Astrocyte (in vitro differentiated cells and primary cell): ENCODE results near the gene MCTP1. TPM values are rescaled to one million over a fixed set of nuclear protein-coding genes. Genes with fewer than 3 reads are reported as not detected.
"Not testable (repeated sequence)": the region's sequence is repeated elsewhere in the genome, so short reads cannot be mapped to it uniquely, and the experiment has no call there.

ENCODE experiments used
- DNase-seq: peaks from one replicate; pipeline ENCODE4 v3.0.0-alpha.2; 2010; ENCODE audit warnings: low read depth
- FAIRE-seq: peaks from 2 replicates; lab custom pipeline; 2011; peaks lifted over from hg19 to GRCh38; lab: Jason Lieb, UNC
- H2AFZ ChIP-seq: 2 replicates; pipeline ENCODE4 v1.6.0; 2012; ENCODE audit warnings: low read depth, low read length, inconsistent platforms
- H3K27ac ChIP-seq: 2 replicates; pipeline ENCODE4 v1.5.1; 2011; ENCODE audit warnings: low read depth, low read length, inconsistent platforms
- H3K27me3 ChIP-seq: 2 replicates; pipeline ENCODE4 v1.6.0; 2011; ENCODE audit warnings: low read length, inconsistent platforms; ENCODE audit not compliant: insufficient read depth
- H3K36me3 ChIP-seq: 2 replicates; pipeline ENCODE4 v1.5.1; 2011; ENCODE audit warnings: low read length, inconsistent platforms; ENCODE audit not compliant: insufficient read depth
- H3K4me1 ChIP-seq: 2 replicates; pipeline ENCODE4 v1.5.1; 2011; ENCODE audit warnings: low read length, inconsistent platforms; ENCODE audit not compliant: insufficient read depth
- H3K4me2 ChIP-seq: 2 replicates; pipeline ENCODE4 v1.6.0; 2012; ENCODE audit warnings: low read length, inconsistent platforms
- H3K4me3 ChIP-seq: 2 replicates; pipeline ENCODE4 v1.5.1; 2011; ENCODE audit warnings: low read depth, mild to moderate bottlenecking, low read length, inconsistent platforms; ENCODE audit not compliant: insufficient read depth
- H3K79me2 ChIP-seq: 2 replicates; pipeline ENCODE4 v1.6.0; 2012; ENCODE audit warnings: mild to moderate bottlenecking, low read length, inconsistent platforms; ENCODE audit not compliant: insufficient read depth
- H3K9ac ChIP-seq: 2 replicates; pipeline ENCODE4 v1.6.0; 2012; ENCODE audit warnings: mild to moderate bottlenecking, low read length, inconsistent platforms
- H3K9me3 ChIP-seq: 2 replicates; pipeline ENCODE4 v1.5.1; 2012; ENCODE audit warnings: low read depth, mild to moderate bottlenecking, low read length, inconsistent platforms; ENCODE audit not compliant: insufficient read depth
- H4K20me1 ChIP-seq: 2 replicates; pipeline ENCODE4 v1.6.0; 2012; ENCODE audit warnings: low read length, inconsistent platforms; ENCODE audit not compliant: insufficient read depth
- H3K27ac Mint-ChIP-seq: one replicate; pipeline ENCODE4 v1.8.0; 2021; ENCODE audit warnings: mild to moderate bottlenecking, mixed read lengths; ENCODE audit not compliant: unreplicated experiment
- H3K27me3 Mint-ChIP-seq: one replicate; pipeline ENCODE4 v1.8.0; 2021; ENCODE audit warnings: low read depth, mixed read lengths; ENCODE audit not compliant: unreplicated experiment
- H3K36me3 Mint-ChIP-seq: one replicate; pipeline ENCODE4 v1.8.0; 2021; ENCODE audit warnings: low read depth, mixed read lengths; ENCODE audit not compliant: unreplicated experiment
- H3K4me1 Mint-ChIP-seq: one replicate; pipeline ENCODE4 v1.8.0; 2021; ENCODE audit warnings: low read depth, mixed read lengths; ENCODE audit not compliant: unreplicated experiment
- H3K4me3 Mint-ChIP-seq: one replicate; pipeline ENCODE4 v1.8.0; 2021; ENCODE audit warnings: mild to moderate bottlenecking, moderate library complexity, mixed read lengths; ENCODE audit not compliant: unreplicated experiment
- H3K9me3 Mint-ChIP-seq: one replicate; pipeline ENCODE4 v1.8.0; 2021; ENCODE audit warnings: mild to moderate bottlenecking, mixed read lengths; ENCODE audit not compliant: unreplicated experiment
- CTCF ChIP-seq: IDR thresholded peaks from 2 replicates; pipeline ENCODE4 v1.5.1; 2011; ENCODE audit warnings: low read depth, mild to moderate bottlenecking, inconsistent platforms, low read length, moderate library complexity; ENCODE audit not compliant: insufficient read depth
- EZH2 ChIP-seq: IDR thresholded peaks from 2 replicates; pipeline ENCODE4 v1.6.1; 2012; ENCODE audit warnings: mild to moderate bottlenecking, low read length, inconsistent platforms; ENCODE audit not compliant: insufficient read depth
- total RNA-seq: library from RNA; stranded (reverse); gene quantifications from 2 replicates; pipeline ENCODE4 v1.2.1, GENCODE V29; 2021

MCTP1 gene
- total RNA-seq, 1 donor from 2014 or later: 40.6 TPM

GRCh38 chr5:94967525-94967924 is 317.4 kb downstream of the MCTP1 start:
- H3K36me3 ChIP-seq: no peaks in the 10 kb centered on the region
- TF ChIP-seq EZH2: no peak
- FAIRE-seq (no peak), DNase-seq (no peak)
- H3K4me1 ChIP-seq: no peaks in the 10 kb centered on the region
- H3K36me3 Mint-ChIP-seq: peaks cover 7% of the 10 kb centered on the region
- no peak overlapping the region for H3K27ac ChIP-seq
- H3K27me3 Mint-ChIP-seq: no peaks in the 10 kb centered on the region
- peaks cover 7% of the 10 kb centered on the region for H3K4me1 Mint-ChIP-seq
- no peak overlapping the region for H2AFZ ChIP-seq
- H3K9me3 ChIP-seq: no peaks in the 10 kb centered on the region
- H3K4me2 ChIP-seq: no peak overlapping the region
- no peaks in the 10 kb centered on the region for H4K20me1 ChIP-seq
- H3K4me3 ChIP-seq: no peak overlapping the region
- H3K4me3 Mint-ChIP-seq: no peak overlapping the region
- no peak overlapping the region for H3K9ac ChIP-seq
- H3K27me3 ChIP-seq: no peaks in the 10 kb centered on the region
- H3K9me3 Mint-ChIP-seq: peaks cover 4% of the 10 kb centered on the region
- no peak overlapping the region for H3K27ac Mint-ChIP-seq
- H3K79me2 ChIP-seq: no peaks in the 10 kb centered on the region

- H3K36me3 ChIP-seq, H3K4me1 ChIP-seq, DNase-seq, H4K20me1 ChIP-seq, H3K4me3 ChIP-seq, H2AFZ ChIP-seq, H3K9ac ChIP-seq, H3K27ac Mint-ChIP-seq, H3K4me2 ChIP-seq, H3K79me2 ChIP-seq, H3K4me3 Mint-ChIP-seq, H3K4me1 Mint-ChIP-seq, H3K9me3 ChIP-seq, FAIRE-seq, H3K27me3 ChIP-seq, H3K27ac ChIP-seq, H3K27me3 Mint-ChIP-seq: not testable (repeated sequence)
- Mint-ChIP-seq H3K36me3 (peaks cover 11% of the 10 kb centered on the region), H3K9me3 (peaks cover 16% of the 10 kb centered on the region)
These were observed 325.6 kb downstream of the MCTP1 start for GRCh38 chr5:94959279-94959678.

GRCh38 chr5:94945656-94946055 is 339.2 kb downstream of the MCTP1 start:
- Mint-ChIP-seq H3K4me1 (peaks cover 6% of the 10 kb centered on the region), H3K36me3 (no peaks in the 10 kb centered on the region), H3K4me3 (no peak overlapping the region), H3K27me3 (no peaks in the 10 kb centered on the region), H3K27ac (no peak overlapping the region), H3K9me3 (no peaks in the 10 kb centered on the region)
- H3K4me1 ChIP-seq: no peaks in the 10 kb centered on the region
- no peaks in the 10 kb centered on the region for H4K20me1 ChIP-seq
- TF ChIP-seq CTCF (no peak), EZH2 (no peak)
- H3K27me3 ChIP-seq: no peaks in the 10 kb centered on the region
- H3K9ac ChIP-seq: no peak overlapping the region
- no peak overlapping the region for H3K4me2 ChIP-seq
- no peak overlapping the region for H3K27ac ChIP-seq
- FAIRE-seq: no peak
- H2AFZ ChIP-seq: no peak overlapping the region
- no peak for DNase-seq
- no peaks in the 10 kb centered on the region for H3K36me3 ChIP-seq
- no peaks in the 10 kb centered on the region for H3K79me2 ChIP-seq
- H3K9me3 ChIP-seq: no peaks in the 10 kb centered on the region
- no peak overlapping the region for H3K4me3 ChIP-seq

GRCh38 chr5:94944160-94944559 is 340.7 kb downstream of the MCTP1 start:
- no peak overlapping the region for H3K9ac ChIP-seq
- no peaks in the 10 kb centered on the region for H3K4me1 ChIP-seq
- H3K27ac ChIP-seq: no peak overlapping the region
- TF ChIP-seq CTCF: no peak
- TF ChIP-seq EZH2: no peak
- no peaks in the 10 kb centered on the region for H3K9me3 ChIP-seq
- no peaks in the 10 kb centered on the region for H4K20me1 ChIP-seq
- Mint-ChIP-seq H3K4me3 (no peak overlapping the region), H3K9me3 (no peaks in the 10 kb centered on the region), H3K27me3 (no peaks in the 10 kb centered on the region), H3K4me1 (peaks cover 6% of the 10 kb centered on the region), H3K36me3 (no peaks in the 10 kb centered on the region), H3K27ac (no peak overlapping the region)
- H3K4me2 ChIP-seq: no peak overlapping the region
- H3K79me2 ChIP-seq: no peaks in the 10 kb centered on the region
- FAIRE-seq (no peak), DNase-seq (no peak)
- no peak overlapping the region for H3K4me3 ChIP-seq
- no peaks in the 10 kb centered on the region for H3K27me3 ChIP-seq
- H3K36me3 ChIP-seq: no peaks in the 10 kb centered on the region
- no peak overlapping the region for H2AFZ ChIP-seq
